Epithelial cell of alveolus of lung (primary cell): ENCODE results near the gene DNAI1. TPM values are rescaled to one million over a fixed set of nuclear protein-coding genes. Genes with fewer than 3 reads are reported as not detected.

Experiments used
- total RNA-seq: library from RNA; depleted of rRNA; stranded (reverse); fragments of >200 nt; gene quantifications from 2 replicates; pipeline ENCODE4 v1.2.1, GENCODE V29; 2015

DNAI1 gene
- not detected in 2 replicates for total RNA-seq

GRCh38 chr9:34458013-34458958 lies at the start of gene DNAI1, which contains the start of gene FAM219A:
Gene DNAI1 (plus strand): TSS chr9:34458805. CDS start chr9:34459006, 201 bp downstream.
Gene FAM219A (minus strand): TSS chr9:34458570. CDS start chr9:34458263, 307 bp downstream.

DNA sequence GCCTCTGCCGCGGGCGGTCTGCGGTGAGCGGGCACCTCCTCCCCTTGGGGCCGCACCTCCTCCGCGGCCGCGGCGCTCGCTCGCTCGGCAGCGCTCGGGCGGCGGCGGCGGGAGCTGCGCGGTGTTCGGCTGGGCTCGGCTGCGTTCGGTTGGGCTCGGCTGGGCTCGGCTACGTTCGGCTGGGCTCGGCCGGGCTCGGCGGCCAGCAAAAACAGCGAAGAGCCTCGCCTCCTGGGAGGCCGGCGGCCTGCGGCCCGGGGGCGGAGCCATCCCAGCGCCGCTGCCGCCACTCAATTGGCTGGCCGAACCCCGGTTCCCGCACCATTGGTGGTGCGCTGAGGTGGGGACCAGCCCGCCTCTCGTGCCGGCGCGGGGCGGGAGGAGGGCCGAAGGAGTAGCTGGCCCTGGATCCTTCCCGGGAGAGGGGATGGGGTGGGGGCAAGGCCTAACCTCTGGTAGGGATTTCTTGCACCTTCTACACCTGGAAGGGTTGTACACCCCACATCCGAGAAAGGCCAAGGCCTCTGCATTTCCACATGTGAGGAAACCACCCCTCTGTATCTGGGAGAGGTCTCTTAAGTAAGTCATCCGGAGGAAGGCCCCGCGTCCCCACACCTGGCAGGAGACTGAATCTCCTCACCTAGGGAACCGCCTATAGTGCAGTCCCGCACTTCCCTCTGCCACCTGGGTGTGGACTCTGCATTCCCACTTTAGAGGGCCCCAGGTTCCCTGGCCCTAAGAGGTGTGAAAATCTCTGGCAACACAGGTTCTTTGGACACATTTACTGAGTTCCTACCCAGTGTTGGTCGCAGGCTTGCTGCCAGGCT lies 64.6 kb downstream of the DNAI1 start, which contains the start of gene ENHO:
ENHO (minus strand) TSS at position 20 of the 827 bp plus-strand sequence. CDS start 1,295 bp downstream, outside the sequence.

Other genes starting within 250 kb of the DNAI1 start
- gene KIF24, start 129.5 kb upstream of the DNAI1 start, total RNA-seq = 2.1 and 2.5 TPM in 2 replicates
- gene NUDT2, start 129.2 kb upstream of the DNAI1 start, total RNA-seq = 27.1 and 46.0 TPM in 2 replicates
- 1.3 and 2.1 TPM in 2 replicates for gene MYORG, start 81.9 kb upstream of the DNAI1 start, total RNA-seq
- 12.5 and 13.4 TPM in 2 replicates for gene FAM219A, start 235 bp upstream of the DNAI1 start, total RNA-seq
- not detected in 2 replicates for gene ENHO, start 64.2 kb downstream of the DNAI1 start, total RNA-seq
- gene CNTFR, start 130.9 kb downstream of the DNAI1 start, total RNA-seq = 1.1 TPM in 1 of 2 replicates, not detected in the other
- gene RPP25L, start 153.3 kb downstream of the DNAI1 start, total RNA-seq = 30.1 and 42.9 TPM in 2 replicates
- 115 and 177 TPM in 2 replicates for gene DCTN3, start 161.7 kb downstream of the DNAI1 start, total RNA-seq
- gene ARID3C, start 170.3 kb downstream of the DNAI1 start, total RNA-seq = 0.13 TPM in 1 of 2 replicates, not detected in the other
- gene SIGMAR1, start 179.0 kb downstream of the DNAI1 start, total RNA-seq = 99.2 and 152 TPM in 2 replicates
- gene GALT, start 187.9 kb downstream of the DNAI1 start, total RNA-seq = 18.5 and 34.5 TPM in 2 replicates
- 10.2 and 13.3 TPM in 2 replicates for gene IL11RA, start 193.4 kb downstream of the DNAI1 start, total RNA-seq
- gene CCL27, start 203.9 kb downstream of the DNAI1 start, total RNA-seq = 0.39 TPM in 1 of 2 replicates, not detected in the other
- not detected in 2 replicates for gene CCL19, start 232.5 kb downstream of the DNAI1 start, total RNA-seq